Heart left ventricle (tissue), 16 donors: ENCODE data around the gene LRRC26. TPM values are rescaled to one million over a fixed set of nuclear protein-coding genes. Genes with fewer than 3 reads are reported as not detected.

Experiments
- ATAC-seq, 4 donors: fragments of 200-7000 bp; cut with Tn5 transposase; one replicate each; pipeline ENCODE4 v1.9.1; 2020 to 2022; ENCODE audit warnings: moderate library complexity in 4 of 4, mild to moderate bottlenecking in 3 of 4, moderate number of reproducible peaks in 1 of 4
- DNase-seq, 5 donors: peaks; one replicate each; pipeline ENCODE4 v3.0.0-alpha.2; 2020
- H3K27ac ChIP-seq, 12 donors: fragments of 200-600 bp; sonication (generic) in 4 of 12; one replicate each; pipeline versions ENCODE4 v1.5.0 to v1.8.0; 2016 to 2022; ENCODE audit warnings: mild to moderate bottlenecking in 2 of 12
- H3K27me3 ChIP-seq, 9 donors: fragments of 200-600 bp; sonication (generic) in 2 of 9; one replicate each; pipeline versions ENCODE4 v1.5.1 to v1.8.0; 2016 to 2022; ENCODE audit warnings: mild to moderate bottlenecking in 3 of 9
- H3K36me3 ChIP-seq, 9 donors: fragments of 200-600 bp; sonication (generic) in 2 of 9; one replicate each; pipeline versions ENCODE4 v1.5.0 to v1.8.0; 2018 to 2022; ENCODE audit warnings: mild to moderate bottlenecking in 2 of 9
- H3K4me1 ChIP-seq, 12 donors: fragments of 200-600 bp; sonication (generic) in 4 of 12; one replicate each; pipeline versions ENCODE4 v1.5.0 to v1.8.0; 2016 to 2022; ENCODE audit warnings: mild to moderate bottlenecking in 3 of 12
- H3K4me3 ChIP-seq, 12 donors: fragments of 200-600 bp; sonication (generic) in 4 of 12; one replicate each; pipeline versions ENCODE4 v1.5.0 to v1.8.0; 2017 to 2022; ENCODE audit warnings: mild to moderate bottlenecking in 9 of 12, moderate library complexity in 4 of 12
- H3K9me3 ChIP-seq, 12 donors: fragments of 200-600 bp; sonication (generic) in 4 of 12; one replicate each; pipeline versions ENCODE4 v1.5.0 to v1.8.0; 2016 to 2022; ENCODE audit warnings: mild to moderate bottlenecking in 1 of 12
- POLR2A ChIP-seq, 2 donors: fragments of 450-650 bp; IDR thresholded peaks; one replicate each; pipeline ENCODE4 v1.6.1; 2017; ENCODE audit warnings: antibody characterized with exemption in 2 of 2, mild to moderate bottlenecking in 2 of 2, moderate library complexity in 2 of 2
- WGBS, 4 donors: extraction: QIAGEN DNeasy Blood & Tissue Kit in 2 of 4; methylation state at CpG; one replicate each; pipeline versions ENCODE4 v1.1.5 to v1.1.7; 2013 to 2018; 5-methylcytosine and 5-hydroxymethylcytosine counted together
- intact Hi-C, 10 donors: fragments of 100-400 bp; cut with DNase I; formaldehyde crosslinking; loops; one replicate each; pipeline versions ENCODE4 v1.11.1 to v1.14.2; 2022
- polyA plus RNA-seq, 2 donors: library from polyadenylated mRNA; stranded (reverse); fragments of 200-250 nt; gene quantifications; one replicate each; pipeline ENCODE4 v1.2.3, GENCODE V29; 2013
- total RNA-seq, 9 donors: library from RNA; depleted of rRNA in 2 of 9; stranded (reverse); fragments of >200 nt in 2 of 9; fragmentation: NEBNext Ultra II Directional in 3 of 9; extraction: Animal tissue kit (Norgen Biotek cat#: 25700) in 3 of 9; gene quantifications; one replicate each; pipeline versions ENCODE4 v1.1.0 to v1.2.4, GENCODE V29; 2016 to 2023
- TF ChIP-seq, protein P1 (sequence below), 12 donors: fragments of 200-600 bp; sonication (generic) in 4 of 12; IDR thresholded peaks; one replicate each; pipeline versions ENCODE4 v1.5.0 to v1.8.0; 2018 to 2022; ENCODE audit warnings: antibody characterized with exemption in 12 of 12, mild to moderate bottlenecking in 5 of 12
- donor health status: ischemic (EF 13 %, LVEDD 7.1; RV severe dilation, severe dysfunction).
- donor health status: healthy with polysubstance abuse.
- donor health status: DM: no; HTN: yes; CAD: no.
- donor health status: DM: no; HTN: no; CAD: no.
- donor health status: ischemic (EF 25% LVEDD 6.9; RV normal size, moderate dysfunction).
- donor health status: ischemic (EF 25% LVEDD 5.7; RV mildly dilated, moderate dysfunction).
- donor health status: healthy.
- donor health status: DM: yes; HTN: yes; CAD: no.
- donor health status: ischemic (EF 35%, LVEDD 5.7; RV mildly dilated, moderate dysfunction).
- donor health status: nonischemic (EF 11% LVEDD 7.7; RV severe dilation, severe dysfunction).
- donor health status: DM: yes; HTN: yes; CAD: no.
- donor health status: PGD.
- donor health status: ischemic (EF 29% LVEDD 5.4; RV normal size, mild dysfunction).
- donor health status: nonischemic (EF 23%, LVEDD 6.1; RV moderate dilation, normal function).

The LRRC26 gene
- total and polyA plus RNA-seq, 11 donors = not detected

DNA sequence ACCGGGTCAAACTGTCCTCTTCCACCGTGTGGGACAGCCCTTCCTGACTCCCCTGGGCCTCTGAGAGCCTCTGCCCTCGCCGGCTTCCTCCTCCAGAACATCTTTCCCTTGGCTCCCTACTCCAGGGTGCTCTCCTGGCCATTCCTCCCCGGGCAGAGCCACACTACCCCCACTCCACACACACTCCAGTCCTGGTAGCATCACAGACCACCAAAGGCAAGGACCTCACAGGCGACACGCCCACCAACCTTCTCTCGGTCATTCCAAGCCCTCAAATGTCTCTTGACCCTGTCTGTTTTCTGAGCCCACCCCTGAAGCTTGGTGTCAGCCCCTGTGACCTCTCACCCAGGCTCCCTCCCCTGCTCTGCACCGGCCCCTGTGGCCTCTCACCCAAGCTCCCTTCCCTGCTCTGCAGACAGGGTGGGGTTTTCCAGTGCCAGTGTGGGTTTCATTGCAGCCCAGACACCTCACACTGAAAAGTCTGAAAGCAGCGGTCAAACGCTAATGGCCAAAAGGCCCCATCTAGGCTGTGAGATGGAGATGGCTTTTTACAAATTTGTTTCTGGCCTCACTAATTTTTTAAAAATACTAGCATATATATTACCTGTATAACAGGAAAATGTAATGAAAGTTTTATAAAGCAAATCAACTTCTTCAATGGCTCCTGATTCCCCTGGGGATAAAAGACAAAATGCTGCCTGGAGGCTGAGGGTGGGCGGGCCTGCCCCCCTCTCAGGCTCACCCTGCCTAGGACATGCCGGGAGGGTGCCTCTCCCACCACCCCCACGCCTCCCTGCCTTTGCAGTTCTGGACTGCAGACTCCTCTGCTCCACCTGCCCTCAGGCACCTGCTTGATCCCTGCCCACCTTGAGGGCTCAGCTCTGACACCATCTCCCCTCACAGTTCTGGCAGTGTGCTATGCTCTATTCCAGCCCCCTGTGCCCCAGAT, 10.5 kb downstream of the LRRC26 start:
- intact Hi-C loops = no loop called here
- Histone ChIP-seq H3K4me1 (peaks cover 0 to 31% (median 13%) of the 10 kb centered on the region in 12 donors), H3K27ac (no peak overlapping the region), H3K9me3 (no peaks in the 10 kb centered on the region), H3K36me3 (no peaks in the 10 kb centered on the region), H3K27me3 (peaks cover 51 to 99% (median 87%) of the 10 kb centered on the region in 9 donors), H3K4me3 (no peak overlapping the region)
- no peak for DNase-seq
- no peak for ATAC-seq
- WGBS, 4 donors = 32 to 41% (median 40%) methylated on average over 14 of the region's 14 CpGs
- TF ChIP-seq, protein P1, sequence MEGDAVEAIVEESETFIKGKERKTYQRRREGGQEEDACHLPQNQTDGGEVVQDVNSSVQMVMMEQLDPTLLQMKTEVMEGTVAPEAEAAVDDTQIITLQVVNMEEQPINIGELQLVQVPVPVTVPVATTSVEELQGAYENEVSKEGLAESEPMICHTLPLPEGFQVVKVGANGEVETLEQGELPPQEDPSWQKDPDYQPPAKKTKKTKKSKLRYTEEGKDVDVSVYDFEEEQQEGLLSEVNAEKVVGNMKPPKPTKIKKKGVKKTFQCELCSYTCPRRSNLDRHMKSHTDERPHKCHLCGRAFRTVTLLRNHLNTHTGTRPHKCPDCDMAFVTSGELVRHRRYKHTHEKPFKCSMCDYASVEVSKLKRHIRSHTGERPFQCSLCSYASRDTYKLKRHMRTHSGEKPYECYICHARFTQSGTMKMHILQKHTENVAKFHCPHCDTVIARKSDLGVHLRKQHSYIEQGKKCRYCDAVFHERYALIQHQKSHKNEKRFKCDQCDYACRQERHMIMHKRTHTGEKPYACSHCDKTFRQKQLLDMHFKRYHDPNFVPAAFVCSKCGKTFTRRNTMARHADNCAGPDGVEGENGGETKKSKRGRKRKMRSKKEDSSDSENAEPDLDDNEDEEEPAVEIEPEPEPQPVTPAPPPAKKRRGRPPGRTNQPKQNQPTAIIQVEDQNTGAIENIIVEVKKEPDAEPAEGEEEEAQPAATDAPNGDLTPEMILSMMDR (IDR thresholded peaks at IDR 0.05) = no peak
- no peak for TF ChIP-seq POLR2A (IDR thresholded peaks at IDR 0.05)

DNA sequence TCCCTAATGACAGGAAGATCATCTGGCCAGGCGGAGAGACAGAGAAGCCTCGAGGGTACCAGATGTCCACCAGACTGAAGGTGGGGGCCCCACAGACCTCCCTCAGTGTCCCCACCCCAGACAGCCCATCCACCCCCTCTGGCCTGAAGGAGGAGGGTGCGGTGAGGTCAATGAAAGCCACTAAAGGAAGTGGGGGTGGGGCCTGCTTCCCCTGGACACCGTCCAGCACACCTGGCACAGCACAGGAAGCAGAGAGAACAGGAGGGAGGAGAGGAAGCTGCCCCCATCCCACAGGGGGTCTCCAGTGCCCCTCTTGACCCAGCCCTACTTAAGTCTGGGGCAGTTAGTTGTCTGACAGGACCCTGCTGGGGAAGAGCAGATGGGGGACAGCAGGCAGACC, 11.2 kb downstream of the LRRC26 start:
- Histone ChIP-seq H3K4me1 (peaks cover 0 to 31% (median 13%) of the 10 kb centered on the region in 12 donors), H3K9me3 (no peaks in the 10 kb centered on the region), H3K27ac (no peak overlapping the region), H3K27me3 (peaks cover 44 to 92% (median 80%) of the 10 kb centered on the region in 9 donors), H3K4me3 (no peak overlapping the region), H3K36me3 (no peaks in the 10 kb centered on the region)
- intact Hi-C loops = no loop called here
- no peak for ATAC-seq
- DNase-seq = no peak
- 25 to 40% (median 32%) methylated on average over 4 of the region's 4 CpGs for WGBS, 4 donors
- TF ChIP-seq, protein P1 (IDR thresholded peaks at IDR 0.05) = no peak
- no peak for TF ChIP-seq POLR2A (IDR thresholded peaks at IDR 0.05)

DNA sequence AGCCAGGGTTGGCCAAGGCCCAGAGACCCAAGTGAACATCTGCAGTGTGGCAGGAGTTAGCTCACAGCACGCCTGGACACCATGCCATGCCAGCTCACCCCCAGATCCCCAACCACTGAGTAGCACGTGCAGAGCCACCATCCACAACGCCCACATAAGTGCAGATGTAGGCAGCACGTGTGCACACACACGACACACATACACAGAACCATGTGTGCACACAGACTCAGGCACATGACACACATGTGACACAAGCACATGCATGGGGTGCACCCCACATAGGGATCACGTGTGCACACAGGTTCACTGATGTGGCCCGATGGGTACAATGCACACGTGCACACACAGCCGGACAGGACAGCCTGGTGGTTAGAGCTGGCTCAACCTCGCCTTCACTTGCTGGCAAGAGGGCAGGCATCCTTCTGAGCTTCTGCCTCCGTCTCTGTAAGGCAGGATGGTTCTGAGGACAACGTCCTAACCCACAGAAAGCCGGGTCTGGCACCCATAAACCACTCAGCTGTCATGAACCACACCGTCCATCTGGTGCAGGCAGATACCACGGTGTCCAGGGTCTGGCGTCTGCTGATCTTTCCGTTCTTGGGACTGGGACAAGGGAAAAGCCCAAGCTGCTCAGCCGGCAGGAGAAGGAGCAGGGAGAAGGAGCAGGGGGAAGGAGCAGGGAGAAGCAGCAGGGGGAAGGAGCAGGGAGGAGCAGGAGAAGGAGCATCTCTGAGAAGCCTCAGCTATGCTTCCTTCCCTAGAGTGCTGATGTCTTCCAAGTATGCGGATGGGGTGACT, 12.0 kb downstream of the LRRC26 start:
- no peak for ATAC-seq
- H3K9me3 ChIP-seq = no peaks in the 10 kb centered on the region
- H3K27ac ChIP-seq = no peak overlapping the region
- DNase-seq = no peak
- H3K4me3 ChIP-seq = no peak overlapping the region
- peaks cover 36 to 84% (median 74%) of the 10 kb centered on the region in 9 donors for H3K27me3 ChIP-seq
- intact Hi-C loops = no loop called here
- 60 to 68% (median 66%) methylated on average over 15 to 19 of the region's 19 CpGs for WGBS, 4 donors
- no peaks in the 10 kb centered on the region for H3K36me3 ChIP-seq
- TF ChIP-seq, protein P1 (IDR thresholded peaks at IDR 0.05) = no peak
- TF ChIP-seq POLR2A (IDR thresholded peaks at IDR 0.05) = no peak
- peaks cover 0 to 23% (median 7%) of the 10 kb centered on the region in 12 donors for H3K4me1 ChIP-seq
